ENCODE data around the gene LCMT1.

The LCMT1 gene

GRCh38 chr16:25066747-25067631 lies 44.6 kb upstream of the LCMT1 start:
- peak; percentile 90 for DNase-seq (ENCODE audit: low spot score)
- TF ChIP-seq, protein P1, sequence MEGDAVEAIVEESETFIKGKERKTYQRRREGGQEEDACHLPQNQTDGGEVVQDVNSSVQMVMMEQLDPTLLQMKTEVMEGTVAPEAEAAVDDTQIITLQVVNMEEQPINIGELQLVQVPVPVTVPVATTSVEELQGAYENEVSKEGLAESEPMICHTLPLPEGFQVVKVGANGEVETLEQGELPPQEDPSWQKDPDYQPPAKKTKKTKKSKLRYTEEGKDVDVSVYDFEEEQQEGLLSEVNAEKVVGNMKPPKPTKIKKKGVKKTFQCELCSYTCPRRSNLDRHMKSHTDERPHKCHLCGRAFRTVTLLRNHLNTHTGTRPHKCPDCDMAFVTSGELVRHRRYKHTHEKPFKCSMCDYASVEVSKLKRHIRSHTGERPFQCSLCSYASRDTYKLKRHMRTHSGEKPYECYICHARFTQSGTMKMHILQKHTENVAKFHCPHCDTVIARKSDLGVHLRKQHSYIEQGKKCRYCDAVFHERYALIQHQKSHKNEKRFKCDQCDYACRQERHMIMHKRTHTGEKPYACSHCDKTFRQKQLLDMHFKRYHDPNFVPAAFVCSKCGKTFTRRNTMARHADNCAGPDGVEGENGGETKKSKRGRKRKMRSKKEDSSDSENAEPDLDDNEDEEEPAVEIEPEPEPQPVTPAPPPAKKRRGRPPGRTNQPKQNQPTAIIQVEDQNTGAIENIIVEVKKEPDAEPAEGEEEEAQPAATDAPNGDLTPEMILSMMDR (IDR thresholded peaks at IDR 0.05) = no peak
- Histone ChIP-seq H3K4me3 (peak overlapping the region; percentile 92), H3K27ac (peak overlapping the region; percentile 90 to 96)

- TF ChIP-seq, protein P1 (IDR thresholded peaks at IDR 0.05) = no peak
- no peak for DNase-seq (ENCODE audit: low spot score)
- Histone ChIP-seq H3K4me3 (no peak overlapping the region), H3K27ac (no peak overlapping the region)
Measured at GRCh38 chr16:25073854-25074253, 37.7 kb upstream of the LCMT1 start.

GRCh38 chr16:25078386-25078978 lies 33.1 kb upstream of the LCMT1 start:
- no peak overlapping the region for H3K4me3 ChIP-seq
- H3K27ac ChIP-seq = no peak overlapping the region
- TF ChIP-seq, protein P1 (IDR thresholded peaks at IDR 0.05) = no peak
- DNase-seq (ENCODE audit: low spot score) = no peak

- TF ChIP-seq, protein P1 (IDR thresholded peaks at IDR 0.05) = no peak
Measured at GRCh38 chr16:25079637-25080378, 31.7 kb upstream of the LCMT1 start.

DNA sequence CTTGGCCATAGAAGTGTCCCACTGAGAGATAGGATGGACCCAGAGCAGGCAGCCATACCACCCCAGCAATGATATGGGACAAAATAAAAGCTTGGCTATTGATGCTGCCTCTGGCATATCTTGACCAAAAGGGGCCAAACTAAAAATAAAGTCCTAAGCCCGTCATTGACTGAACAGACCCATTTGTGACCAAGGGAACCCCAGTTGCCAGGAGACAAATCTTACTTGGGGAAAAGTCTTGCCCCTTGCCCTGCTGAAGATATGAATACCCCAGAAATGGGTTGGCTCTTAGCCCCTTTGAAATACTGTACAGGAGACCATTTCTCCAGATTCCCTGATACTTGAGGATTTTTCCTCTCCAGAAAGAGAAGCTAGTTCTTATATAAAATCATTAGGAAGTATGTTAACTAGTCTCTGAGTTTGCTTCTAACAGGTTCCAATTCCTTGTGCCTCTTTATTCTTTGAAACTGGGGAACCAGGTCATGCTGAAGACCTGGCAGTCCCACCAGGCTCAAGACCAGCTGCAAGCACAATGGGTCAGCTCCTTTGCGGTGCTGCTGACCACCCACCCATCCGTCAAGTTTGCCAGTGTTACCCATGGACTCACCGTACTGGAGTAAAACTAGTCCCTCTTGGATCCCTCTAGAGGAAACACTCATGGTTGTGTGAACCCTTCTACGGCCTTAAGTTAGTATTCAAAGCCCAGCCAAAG lies 31.0 kb upstream of the LCMT1 start:
- TF ChIP-seq, protein P1 (IDR thresholded peaks at IDR 0.05) = no peak
- DNase-seq (ENCODE audit: low spot score) = no peak
- H3K4me3 ChIP-seq = no peak overlapping the region
- no peak overlapping the region for H3K27ac ChIP-seq

More at GRCh38 chr16:25079637-25080378, 31.7 kb upstream of the LCMT1 start:
- Histone ChIP-seq H3K4me3 (no peak overlapping the region), H3K27ac (no peak overlapping the region)
- DNase-seq (ENCODE audit: low spot score) = no peak

DNA sequence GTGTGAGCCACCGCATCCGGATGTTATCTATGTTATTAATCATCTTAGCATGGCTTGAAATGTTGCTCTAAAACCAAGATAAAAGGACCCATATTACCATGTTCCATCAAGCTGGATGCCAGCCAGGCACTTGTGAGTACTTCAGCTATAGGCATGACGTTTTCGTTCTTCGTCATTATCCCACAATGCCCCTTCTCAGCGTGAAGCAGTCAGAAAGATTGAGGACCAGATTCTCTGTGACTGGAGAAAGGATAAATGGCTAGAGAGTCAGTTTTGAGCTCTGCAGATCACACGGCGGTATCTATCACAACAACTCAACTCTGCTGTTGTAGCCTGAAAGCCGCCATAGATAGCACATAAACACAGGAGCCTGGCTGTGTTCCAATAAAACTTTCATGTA lies 29.8 kb upstream of the LCMT1 start:
- TF ChIP-seq, protein P1 (IDR thresholded peaks at IDR 0.05) = no peak
- no peak for DNase-seq (ENCODE audit: low spot score)
- H3K4me3 ChIP-seq = no peak overlapping the region

More for the DNA sequence above, 29.8 kb upstream of the LCMT1 start:
- no peak overlapping the region for H3K27ac ChIP-seq

Measured in coronary artery (tissue), 2 donors.